Ascending aorta (tissue), 2 donors: ENCODE data around the gene PADI3. TPM values are rescaled to one million over a fixed set of nuclear protein-coding genes. Genes with fewer than 3 reads are reported as not detected.

Experiments
- DNase-seq, 2 donors: peaks; one replicate each; pipeline ENCODE4 v3.0.0-alpha.2; 2019; ENCODE audit warnings: low spot score in 2 of 2
- H3K27ac ChIP-seq, 2 donors: fragments of 200-600 bp; sonication (generic); one replicate each; pipeline ENCODE4 v1.5.1; 2016 to 2017; ENCODE audit warnings: mild to moderate bottlenecking in 1 of 2
- H3K27me3 ChIP-seq: fragments of 200-600 bp; sonication (generic); one replicate; pipeline ENCODE4 v1.5.1; 2017
- H3K36me3 ChIP-seq, 2 donors: fragments of 200-600 bp; sonication (generic); one replicate each; pipeline ENCODE4 v1.5.1; 2016
- H3K4me1 ChIP-seq, 2 donors: fragments of 200-600 bp; sonication (generic); one replicate each; pipeline ENCODE4 v1.5.1; 2016 to 2017; ENCODE audit warnings: mild to moderate bottlenecking in 1 of 2
- H3K4me3 ChIP-seq, 2 donors: fragments of 200-600 bp; sonication (generic); one replicate each; pipeline ENCODE4 v1.5.1; 2016 to 2017; ENCODE audit warnings: mild to moderate bottlenecking in 1 of 2
- H3K9me3 ChIP-seq, 2 donors: fragments of 200-600 bp; sonication (generic); one replicate each; pipeline ENCODE4 v1.5.1; 2016
- CTCF ChIP-seq, 3 experiments: fragments of 200-600 bp in 2 of 3; fragments of 450-650 bp in 1 of 3; sonication (generic) in 2 of 3; IDR thresholded peaks; one replicate each; pipeline ENCODE4 v1.5.1; 2016 to 2019; ENCODE audit warnings: antibody characterized with exemption in 3 of 3, mild to moderate bottlenecking in 1 of 3, moderate library complexity in 1 of 3
- intact Hi-C: fragments of 100-400 bp; cut with DNase I; formaldehyde crosslinking; loops from one replicate; pipeline ENCODE4 v1.15.1; 2023
- total RNA-seq: library from RNA; depleted of rRNA; stranded (reverse); fragments of >200 nt; gene quantifications from one replicate; pipeline ENCODE4 v1.1.0, GENCODE V29; 2016

Gene PADI3
- total RNA-seq, 1 donor from 2014 or later: not detected

- Histone ChIP-seq H3K36me3 (no peaks in the 10 kb centered on the region), H3K27ac (no peak overlapping the region), H3K4me1 (no peaks in the 10 kb centered on the region), H3K27me3 (no peaks in the 10 kb centered on the region), H3K4me3 (no peak overlapping the region), H3K9me3 (no peaks in the 10 kb centered on the region)
- intact Hi-C loops: no loop called here
- no peak for DNase-seq
- TF ChIP-seq CTCF (IDR thresholded peaks at IDR 0.05): no peak
Measured at GRCh38 chr1:17292299-17293160, 43.6 kb downstream of the PADI3 start.

GRCh38 chr1:17293681-17294425 is 45.0 kb downstream of the PADI3 start:
- H3K4me3 ChIP-seq: no peak overlapping the region
- no peak overlapping the region for H3K27ac ChIP-seq
- no peak for TF ChIP-seq CTCF (IDR thresholded peaks at IDR 0.05)
- H3K9me3 ChIP-seq: peaks cover 0 to 3% of the 10 kb centered on the region in 2 donors
- no peaks in the 10 kb centered on the region for H3K36me3 ChIP-seq
- intact Hi-C loops: no loop called here
- H3K27me3 ChIP-seq: no peaks in the 10 kb centered on the region
- H3K4me1 ChIP-seq: no peaks in the 10 kb centered on the region
- no peak for DNase-seq

GRCh38 chr1:17295292-17295691 is 46.4 kb downstream of the PADI3 start:
- no peak overlapping the region for H3K27ac ChIP-seq
- H3K27me3 ChIP-seq: no peaks in the 10 kb centered on the region
- no peaks in the 10 kb centered on the region for H3K36me3 ChIP-seq
- no peak for TF ChIP-seq CTCF (IDR thresholded peaks at IDR 0.05)
- H3K4me3 ChIP-seq: no peak overlapping the region
- H3K4me1 ChIP-seq: no peaks in the 10 kb centered on the region
- no peak for DNase-seq
- intact Hi-C loops: no loop called here
- peaks cover 0 to 7% of the 10 kb centered on the region in 2 donors for H3K9me3 ChIP-seq

GRCh38 chr1:17296086-17296485 is 47.2 kb downstream of the PADI3 start:
- H3K4me3 ChIP-seq: no peak overlapping the region
- no peaks in the 10 kb centered on the region for H3K27me3 ChIP-seq
- peaks cover 0 to 7% of the 10 kb centered on the region in 2 donors for H3K9me3 ChIP-seq
- no peak overlapping the region for H3K27ac ChIP-seq
- TF ChIP-seq CTCF (IDR thresholded peaks at IDR 0.05): no peak
- intact Hi-C loops: no loop called here
- DNase-seq: no peak
- H3K36me3 ChIP-seq: no peaks in the 10 kb centered on the region
- no peaks in the 10 kb centered on the region for H3K4me1 ChIP-seq

- no peaks in the 10 kb centered on the region for H3K27me3 ChIP-seq
- H3K27ac ChIP-seq: no peak overlapping the region
- no peak overlapping the region for H3K4me3 ChIP-seq
- intact Hi-C loops: no loop called here
- peaks cover 0 to 12% of the 10 kb centered on the region in 2 donors for H3K9me3 ChIP-seq
- no peak for TF ChIP-seq CTCF (IDR thresholded peaks at IDR 0.05)
- DNase-seq: no peak
- no peaks in the 10 kb centered on the region for H3K36me3 ChIP-seq
- no peaks in the 10 kb centered on the region for H3K4me1 ChIP-seq
Measured at GRCh38 chr1:17297991-17298390, 49.1 kb downstream of the PADI3 start.
